B cell (primary cell): Measurements from ENCODE around the gene SRPRB. TPM values are rescaled to one million over a fixed set of nuclear protein-coding genes. Genes with fewer than 3 reads are reported as not detected.
"Not testable (repeated sequence)": the region's sequence is repeated elsewhere in the genome, so short reads cannot be mapped to it uniquely, and the experiment has no call there.

Experiments used
- ATAC-seq: fragments of 200-7000 bp; cut with Tn5 transposase; one replicate; pipeline ENCODE4 v1.10.0; 2021; ENCODE audit warnings: low read depth, mild to moderate bottlenecking, moderate number of reproducible peaks, moderate library complexity
- CTCF ChIA-PET: fragments of 350-600 bp; sonication (Branson Sonifier 250); formaldehyde crosslinking; loops from one replicate; lab custom pipeline; 2021; ENCODE audit warnings: antibody characterized with exemption, inconsistent platforms; lab: Charles Lee
- POLR2A ChIA-PET: fragments of 350-600 bp; sonication (Branson Sonifier 250); formaldehyde crosslinking; loops from one replicate; lab custom pipeline; 2021; ENCODE audit warnings: antibody characterized with exemption; lab: Charles Lee
- DNase-seq: peaks from one replicate; pipeline ENCODE4 v3.0.0; 2013
- H2AFZ ChIP-seq: 2 replicates; pipeline ENCODE4 v1.6.1; 2012; ENCODE audit warnings: mild to moderate bottlenecking, low read depth, low read length; ENCODE audit not compliant: insufficient read depth, poor library complexity, severe bottlenecking
- H3K27ac ChIP-seq, 2 donors: 1 replicate in 1 of 2; 2 replicates in 1 of 2; pipeline ENCODE4 v1.5.1; 2012 to 2013; ENCODE audit warnings: low read length in 2 of 2, mild to moderate bottlenecking in 2 of 2, moderate library complexity in 1 of 2
- H3K27me3 ChIP-seq, 4 experiments: fragments of 200-600 bp in 1 of 4; sonication (generic) in 1 of 4; replicated peaks in 1 of 4; 1 replicate in 2 of 4; 2 replicates in 2 of 4; pipeline versions ENCODE4 v1.6.1 to v1.7.0; 2013 to 2016; ENCODE audit warnings: low read length in 3 of 4, mild to moderate bottlenecking in 2 of 4, mixed read lengths in 1 of 4, moderate library complexity in 1 of 4; ENCODE audit not compliant: insufficient read depth in 4 of 4, control insufficient read depth in 3 of 4; ENCODE audit errors: control extremely low read depth in 1 of 4
- H3K36me3 ChIP-seq, 2 experiments: replicated peaks in 1 of 2; 1 replicate in 1 of 2; 2 replicates in 1 of 2; pipeline versions ENCODE4 v1.6.1 to v1.7.1; 2013; ENCODE audit warnings: low read length in 1 of 2; ENCODE audit not compliant: insufficient read depth in 2 of 2, control insufficient read depth in 1 of 2; ENCODE audit errors: control extremely low read depth in 1 of 2, extremely low read depth in 1 of 2
- H3K4me1 ChIP-seq, 2 donors: fragments of 200-600 bp in 1 of 2; sonication (generic) in 1 of 2; 1 replicate in 1 of 2; 2 replicates in 1 of 2; pipeline versions ENCODE4 v1.5.1 to v1.6.1; 2013 to 2017; ENCODE audit warnings: low read length in 2 of 2; ENCODE audit not compliant: control insufficient read depth in 2 of 2, insufficient read depth in 2 of 2
- H3K4me2 ChIP-seq: replicated peaks from 2 replicates; pipeline ENCODE3; 2012; ENCODE audit warnings: mild to moderate bottlenecking, low read depth, low read length; ENCODE audit not compliant: poor library complexity, severe bottlenecking
- H3K4me3 ChIP-seq, 5 experiments: fragments of 200-600 bp in 1 of 5; sonication (generic) in 1 of 5; 1 replicate in 3 of 5; 2 replicates in 2 of 5; pipeline versions ENCODE4 v1.5.1 to v1.7.0; 2011 to 2016; ENCODE audit warnings: low read length in 4 of 5, mild to moderate bottlenecking in 4 of 5, low read depth in 2 of 5, control low read depth in 1 of 5, moderate library complexity in 1 of 5; ENCODE audit not compliant: insufficient read depth in 1 of 5; ENCODE audit errors: control extremely low read depth in 1 of 5, extremely low read depth in 1 of 5
- H3K79me2 ChIP-seq: fragments of 200-600 bp; sonication (generic); one replicate; pipeline ENCODE4 v1.6.0; 2016; ENCODE audit warnings: low read length; ENCODE audit not compliant: control insufficient read depth, insufficient read depth
- H3K9ac ChIP-seq: fragments of 200-600 bp; sonication (generic); 2 replicates; pipeline ENCODE4 v1.6.1; 2017; ENCODE audit warnings: mild to moderate bottlenecking, low read length, moderate library complexity
- H3K9me3 ChIP-seq, 3 donors: one replicate each; pipeline versions ENCODE4 v1.6.1 to v1.7.1; 2013; ENCODE audit warnings: low read length in 2 of 3; ENCODE audit not compliant: control insufficient read depth in 2 of 3, insufficient read depth in 1 of 3; ENCODE audit errors: control extremely low read depth in 1 of 3
- H4K20me1 ChIP-seq: 2 replicates; pipeline ENCODE4 v1.6.0; 2012; ENCODE audit warnings: mild to moderate bottlenecking, low read length; ENCODE audit not compliant: insufficient read depth, control insufficient read depth, poor library complexity, severe bottlenecking
- H3K27ac Mint-ChIP-seq: one replicate; pipeline ENCODE4 v1.8.0; 2021; ENCODE audit warnings: mixed read lengths
- H3K27me3 Mint-ChIP-seq: one replicate; pipeline ENCODE4 v1.8.0; 2021; ENCODE audit warnings: mixed read lengths
- H3K4me1 Mint-ChIP-seq: one replicate; pipeline ENCODE4 v1.8.0; 2021; ENCODE audit warnings: mixed read lengths
- H3K4me3 Mint-ChIP-seq: one replicate; pipeline ENCODE4 v1.8.0; 2021; ENCODE audit warnings: mixed read lengths
- H3K9me3 Mint-ChIP-seq: one replicate; pipeline ENCODE4 v1.8.0; 2022; ENCODE audit warnings: mixed read lengths; ENCODE audit not compliant: insufficient read depth
- CTCF ChIP-seq: fragments of 200-600 bp; IDR thresholded peaks from one replicate; pipeline ENCODE4 v1.8.0; 2022; ENCODE audit warnings: antibody characterized with exemption, mild to moderate bottlenecking
- EZH2 ChIP-seq: IDR thresholded peaks from 2 replicates; pipeline ENCODE4 v1.6.1; 2012; ENCODE audit warnings: borderline replicate concordance, low read depth, mild to moderate bottlenecking, moderate library complexity, low read length; ENCODE audit not compliant: insufficient read depth, poor library complexity, severe bottlenecking
- WGBS: methylation state at CpG from one replicate; pipeline ENCODE4 v1.1.5; 2013; ENCODE audit warnings: missing lambda C conversion rate; ENCODE audit not compliant: insufficient coverage; 5-methylcytosine and 5-hydroxymethylcytosine counted together
- intact Hi-C: fragments of 100-400 bp; cut with micrococcal nuclease; formaldehyde crosslinking; loops from one replicate; pipeline ENCODE4 v1.10.0; 2022
- polyA plus RNA-seq: library from polyadenylated mRNA; depleted of rRNA; stranded (reverse); fragments of >200 nt; gene quantifications from 2 replicates; pipeline ENCODE4 v1.2.3, GENCODE V29; 2012
- total RNA-seq, 2 donors: library from RNA; stranded (reverse); fragments of 120-200 nt in 1 of 2; gene quantifications; 1 replicate in 1 of 2; 2 replicates in 1 of 2; pipeline versions ENCODE4 v1.2.3 to v1.2.4, GENCODE V29; 2013 to 2022

The SRPRB gene
- total and polyA plus RNA-seq, 2 donors (not counting 1 experiment from before 2014, with no cell fraction given), result 10.1 to 28.8 TPM

GRCh38 chr3:133777807-133778568 lies 27.6 kb upstream of the SRPRB start:
- Histone ChIP-seq H3K9ac (no peak overlapping the region), H3K4me1 (no peaks in the 10 kb centered on the region), H3K9me3 (no peaks in the 10 kb centered on the region), H3K4me3 (no peak overlapping the region), H3K27ac (no peak overlapping the region), H3K79me2 (no peaks in the 10 kb centered on the region), H4K20me1 (no peaks in the 10 kb centered on the region), H3K27me3 (peaks cover 0 to 6% (median 3%) of the 10 kb centered on the region in 4 experiments), H2AFZ (no peak overlapping the region), H3K36me3 (no peaks in the 10 kb centered on the region), H3K4me2 (no peak overlapping the region)
- 80% methylated on average over 4 of the region's 8 CpGs for WGBS
- Mint-ChIP-seq H3K27ac (no peak overlapping the region), H3K4me1 (no peaks in the 10 kb centered on the region), H3K4me3 (no peak overlapping the region), H3K9me3 (no peaks in the 10 kb centered on the region), H3K27me3 (peaks cover 32% of the 10 kb centered on the region)
- ATAC-seq (no peak), DNase-seq (no peak)
- intact Hi-C loops, result no loop called here
- TF ChIP-seq CTCF, result no peak
- TF ChIP-seq EZH2, result no peak
- CTCF ChIA-PET, result no interaction called here
- POLR2A ChIA-PET, result no interaction called here

- DNase-seq (no peak), ATAC-seq (no peak)
- intact Hi-C loops, result no loop called here
- Histone ChIP-seq H3K36me3 (no peaks in the 10 kb centered on the region), H4K20me1 (no peaks in the 10 kb centered on the region), H3K27ac (no peak overlapping the region), H3K9me3 (peaks cover 0 to 5% (median 0%) of the 10 kb centered on the region in 3 donors), H3K27me3 (peaks cover 0 to 6% (median 2%) of the 10 kb centered on the region in 4 experiments), H2AFZ (no peak overlapping the region), H3K4me3 (no peak overlapping the region), H3K79me2 (no peaks in the 10 kb centered on the region), H3K4me2 (no peak overlapping the region), H3K9ac (no peak overlapping the region), H3K4me1 (no peaks in the 10 kb centered on the region)
- Mint-ChIP-seq H3K4me1 (no peaks in the 10 kb centered on the region), H3K9me3 (no peaks in the 10 kb centered on the region), H3K4me3 (no peak overlapping the region), H3K27me3 (peaks cover 22% of the 10 kb centered on the region), H3K27ac (no peak overlapping the region)
- WGBS, result 66% methylated on average over 3 of the region's 4 CpGs
- TF ChIP-seq EZH2, result no peak
- no peak for TF ChIP-seq CTCF
- ChIA-PET POLR2A (no interaction called here), CTCF (no interaction called here)
Measured at GRCh38 chr3:133779626-133780203, 25.9 kb upstream of the SRPRB start.

GRCh38 chr3:133780756-133781155 lies 24.9 kb upstream of the SRPRB start:
- H3K4me3 ChIP-seq, intact Hi-C loops, H3K27me3 ChIP-seq, H3K79me2 ChIP-seq, H3K27ac Mint-ChIP-seq, H4K20me1 ChIP-seq, H3K9me3 Mint-ChIP-seq, ATAC-seq, H3K9ac ChIP-seq, H3K4me3 Mint-ChIP-seq, H3K36me3 ChIP-seq, DNase-seq, POLR2A ChIA-PET, CTCF ChIA-PET, H3K27ac ChIP-seq, H3K9me3 ChIP-seq, H3K4me2 ChIP-seq, H3K4me1 ChIP-seq, H3K4me1 Mint-ChIP-seq, H2AFZ ChIP-seq: not testable (repeated sequence)
- no CpG with 5 or more reads among the region's 6 CpGs for WGBS
- peaks cover 15% of the 10 kb centered on the region for H3K27me3 Mint-ChIP-seq
